Hepatocyte (in vitro differentiated cells): ENCODE measurements around the gene SIPA1L2. TPM values are rescaled to one million over a fixed set of nuclear protein-coding genes. Genes with fewer than 3 reads are reported as not detected.
"Not testable (repeated sequence)": the region's sequence is repeated elsewhere in the genome, so short reads cannot be mapped to it uniquely, and the experiment has no call there.

ENCODE experiments used
- DNase-seq: peaks from one replicate; pipeline ENCODE4 v3.0.0-alpha.2; 2016; ENCODE audit warnings: low spot score
- H2AFZ ChIP-seq: fragments of 200-600 bp; sonication (generic); 2 replicates; pipeline ENCODE4 v1.6.0; 2016; ENCODE audit warnings: antibody characterized with exemption, mild to moderate bottlenecking
- H3K27ac ChIP-seq: fragments of 200-600 bp; sonication (generic); 2 replicates; pipeline ENCODE4 v1.5.1; 2016; ENCODE audit warnings: mild to moderate bottlenecking
- H3K27me3 ChIP-seq: fragments of 200-600 bp; sonication (generic); 2 replicates; pipeline ENCODE4 v1.6.1; 2016
- H3K36me3 ChIP-seq: fragments of 200-600 bp; sonication (generic); replicated peaks from 2 replicates; pipeline ENCODE4 v1.5.1; 2016; ENCODE audit warnings: low read depth; ENCODE audit not compliant: insufficient read depth
- H3K4me1 ChIP-seq: fragments of 200-600 bp; sonication (generic); 2 replicates; pipeline ENCODE4 v1.5.1; 2016; ENCODE audit warnings: mild to moderate bottlenecking, moderate library complexity; ENCODE audit not compliant: insufficient read depth
- H3K4me2 ChIP-seq: fragments of 200-600 bp; sonication (generic); 2 replicates; pipeline ENCODE4 v1.6.0; 2016
- H3K4me3 ChIP-seq: fragments of 200-600 bp; sonication (generic); 2 replicates; pipeline ENCODE4 v1.5.1; 2016; ENCODE audit warnings: mild to moderate bottlenecking
- H3K79me2 ChIP-seq: fragments of 200-600 bp; sonication (generic); 2 replicates; pipeline ENCODE4 v1.6.0; 2017; ENCODE audit warnings: mild to moderate bottlenecking
- H3K9me2 ChIP-seq: fragments of 200-600 bp; sonication (generic); replicated peaks from 2 replicates; pipeline ENCODE4 v1.6.0; 2017; ENCODE audit warnings: mild to moderate bottlenecking; ENCODE audit not compliant: insufficient read depth
- H3K9me3 ChIP-seq: fragments of 200-600 bp; sonication (generic); 2 replicates; pipeline ENCODE4 v1.5.1; 2016; ENCODE audit warnings: low read depth, mild to moderate bottlenecking
- H4K20me1 ChIP-seq: fragments of 200-600 bp; sonication (generic); 2 replicates; pipeline ENCODE4 v1.6.0; 2016; ENCODE audit warnings: mild to moderate bottlenecking; ENCODE audit not compliant: insufficient read depth, poor library complexity, severe bottlenecking
- CTCF ChIP-seq: fragments of 200-600 bp; sonication (generic); IDR thresholded peaks from 2 replicates; pipeline ENCODE4 v1.5.1; 2016; ENCODE audit warnings: antibody characterized with exemption, mild to moderate bottlenecking; ENCODE audit not compliant: poor library complexity
- EZH2 ChIP-seq: fragments of 200-600 bp; sonication (generic); IDR thresholded peaks from 2 replicates; pipeline ENCODE4 v1.6.1; 2016; ENCODE audit warnings: antibody characterized with exemption, mild to moderate bottlenecking, borderline replicate concordance
- EZH2phosphoT487 ChIP-seq: fragments of 200-600 bp; sonication (generic); IDR thresholded peaks from one replicate; pipeline ENCODE4 v1.6.1; 2018; ENCODE audit warnings: antibody characterized with exemption, mild to moderate bottlenecking, low read depth, moderate library complexity; ENCODE audit not compliant: unreplicated experiment, severe bottlenecking
- WGBS: methylation state at CpG from one replicate; pipeline ENCODE4 v1.1.6; 2016; ENCODE audit warnings: low lambda C conversion rate; ENCODE audit errors: missing lambda C conversion rate; 5-methylcytosine and 5-hydroxymethylcytosine counted together
- polyA plus RNA-seq: library from polyadenylated mRNA; unstranded; fragments of >200 nt; fragmentation: Nextera tagmentation; extraction: Ambion mirVana; gene quantifications from 2 replicates; pipeline ENCODE4 v1.2.1, GENCODE V29; 2016
- total RNA-seq: library from RNA; depleted of rRNA; stranded (reverse); fragments of >200 nt; gene quantifications from 2 replicates; pipeline ENCODE4 v1.2.3, GENCODE V29; 2014

The SIPA1L2 gene
- total and polyA plus RNA-seq, 2 experiments from 2014 or later, result 21.6 to 50.1 TPM

GRCh38 chr1:232611834-232612233 is 18.1 kb downstream of the SIPA1L2 start:
- no peaks in the 10 kb centered on the region for H3K36me3 ChIP-seq
- H4K20me1 ChIP-seq, result peaks cover 11% of the 10 kb centered on the region
- 93% methylated on average over 7 of the region's 7 CpGs for WGBS
- no peaks in the 10 kb centered on the region for H3K9me3 ChIP-seq
- TF ChIP-seq EZH2phosphoT487 (no peak), CTCF (no peak)
- no peaks in the 10 kb centered on the region for H3K27me3 ChIP-seq
- no peak overlapping the region for H3K4me2 ChIP-seq
- peaks cover 85% of the 10 kb centered on the region for H3K79me2 ChIP-seq
- no peaks in the 10 kb centered on the region for H3K9me2 ChIP-seq
- H3K27ac ChIP-seq, result no peak overlapping the region
- no peak overlapping the region for H3K4me3 ChIP-seq
- peaks cover 24% of the 10 kb centered on the region for H3K4me1 ChIP-seq
- H2AFZ ChIP-seq, result no peak overlapping the region
- no peak for DNase-seq

GRCh38 chr1:232610902-232611745 is 18.8 kb downstream of the SIPA1L2 start:
- not testable (repeated sequence) for H3K9me3 ChIP-seq, H3K4me2 ChIP-seq, H3K36me3 ChIP-seq, H3K27me3 ChIP-seq, H2AFZ ChIP-seq, H3K9me2 ChIP-seq, DNase-seq, H3K27ac ChIP-seq, H3K4me3 ChIP-seq
- peaks cover 11% of the 10 kb centered on the region for H4K20me1 ChIP-seq
- peaks cover 24% of the 10 kb centered on the region for H3K4me1 ChIP-seq
- H3K79me2 ChIP-seq, result peaks cover 84% of the 10 kb centered on the region
- WGBS, result 79% methylated on average over 11 of the region's 11 CpGs

GRCh38 chr1:232610192-232610901 is 19.6 kb downstream of the SIPA1L2 start:
- Histone ChIP-seq H3K4me2 (no peak overlapping the region), H3K27ac (no peak overlapping the region)

More at GRCh38 chr1:232610192-232610901, 19.6 kb downstream of the SIPA1L2 start:
- Histone ChIP-seq H2AFZ (no peak overlapping the region), H3K4me3 (no peak overlapping the region), H3K36me3 (no peaks in the 10 kb centered on the region), H3K9me3 (no peaks in the 10 kb centered on the region), H3K27me3 (no peaks in the 10 kb centered on the region), H3K79me2 (peaks cover 84% of the 10 kb centered on the region), H3K4me1 (peaks cover 23% of the 10 kb centered on the region), H3K9me2 (no peaks in the 10 kb centered on the region), H4K20me1 (peaks cover 11% of the 10 kb centered on the region)
- no peak for DNase-seq
- no peak for TF ChIP-seq CTCF
- TF ChIP-seq EZH2, result no peak
- no peak for TF ChIP-seq EZH2phosphoT487
- 84% methylated on average over 6 of the region's 6 CpGs for WGBS
